Stomach smooth muscle (tissue), 2 donors: Measurements from ENCODE around the gene NUBPL.

Experiments
- H3K27ac ChIP-seq: one replicate; pipeline ENCODE4 v1.7.0; 2013; ENCODE audit warnings: mild to moderate bottlenecking, low read length, inconsistent platforms
- H3K27me3 ChIP-seq, 2 donors: one replicate each; pipeline ENCODE4 v1.7.0; 2013; ENCODE audit warnings: low read length in 2 of 2; ENCODE audit not compliant: insufficient read depth in 2 of 2, control insufficient read depth in 1 of 2
- H3K36me3 ChIP-seq, 2 donors: one replicate each; pipeline ENCODE4 v1.7.0; 2013; ENCODE audit warnings: low read length in 2 of 2; ENCODE audit not compliant: control insufficient read depth in 2 of 2, insufficient read depth in 2 of 2
- H3K4me1 ChIP-seq: one replicate; pipeline ENCODE4 v1.7.0; 2013; ENCODE audit warnings: low read length; ENCODE audit not compliant: control insufficient read depth, insufficient read depth
- H3K4me3 ChIP-seq, 2 donors: one replicate each; pipeline ENCODE4 v1.7.0; 2013; ENCODE audit warnings: low read length in 2 of 2
- H3K9ac ChIP-seq, 2 donors: one replicate each; pipeline ENCODE4 v1.7.0; 2013; ENCODE audit warnings: low read length in 2 of 2, mild to moderate bottlenecking in 1 of 2
- H3K9me3 ChIP-seq, 2 donors: one replicate each; pipeline ENCODE4 v1.7.0; 2013; ENCODE audit warnings: low read length in 2 of 2; ENCODE audit not compliant: control insufficient read depth in 2 of 2
- donor health status: healthy.
- donor health status: Pancreatic carcinoma.

The NUBPL gene

DNA sequence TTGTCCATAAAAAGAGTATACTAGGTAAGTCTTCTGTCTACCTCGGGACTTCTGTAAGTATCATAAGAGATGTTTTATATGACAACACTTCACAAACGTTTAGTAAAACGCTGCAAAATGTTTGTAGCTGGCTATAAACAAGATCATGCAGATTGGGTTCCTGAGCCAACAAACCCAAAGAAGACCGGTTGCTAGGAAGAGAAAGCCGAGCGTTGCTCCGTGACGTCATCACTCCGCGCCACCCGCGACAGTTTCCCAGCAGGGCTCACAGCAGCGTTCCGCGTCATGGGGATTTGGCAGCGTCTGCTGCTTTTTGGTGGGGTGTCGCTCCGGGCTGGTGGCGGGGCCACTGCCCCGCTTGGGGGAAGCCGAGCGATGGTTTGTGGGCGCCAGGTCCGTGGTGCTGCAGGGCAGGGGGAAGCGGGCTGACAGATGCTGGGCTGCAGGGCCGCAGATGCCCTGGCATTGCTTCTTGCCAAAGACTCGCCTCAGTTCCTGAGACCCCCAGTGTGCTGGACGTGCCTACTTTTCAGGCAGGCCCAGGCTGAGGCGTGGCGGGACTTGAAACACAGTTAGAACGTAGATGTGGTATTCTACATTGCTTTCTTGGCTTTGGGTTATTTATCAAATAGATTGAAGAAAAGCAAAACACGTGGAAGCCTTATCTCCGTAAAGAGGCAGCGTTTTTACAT lies at the start of gene NUBPL:
TSS of gene NUBPL (plus strand) at position 250 of the 692 bp plus-strand sequence. CDS start at position 286, 36 bp downstream.
- H3K27ac ChIP-seq, result peak within 1 kb of the TSS; percentile 76
- peak within 1 kb of the TSS; percentile 86 to 93 for H3K9ac ChIP-seq
- no peaks in the 10 kb centered on the region for H3K36me3 ChIP-seq
- no peaks in the 10 kb centered on the region for H3K27me3 ChIP-seq
- no peaks in the 10 kb centered on the region for H3K9me3 ChIP-seq
- H3K4me1 ChIP-seq, result peaks cover 2% of the 10 kb centered on the region
- H3K4me3 ChIP-seq, result peak within 1 kb of the TSS; percentile 91 to 92

GRCh38 chr14:31527087-31527486 lies 34.1 kb upstream of the NUBPL start:
- Histone ChIP-seq H3K4me3 (no peak overlapping the region), H3K9ac (no peak overlapping the region), H3K4me1 (no peaks in the 10 kb centered on the region)

DNA sequence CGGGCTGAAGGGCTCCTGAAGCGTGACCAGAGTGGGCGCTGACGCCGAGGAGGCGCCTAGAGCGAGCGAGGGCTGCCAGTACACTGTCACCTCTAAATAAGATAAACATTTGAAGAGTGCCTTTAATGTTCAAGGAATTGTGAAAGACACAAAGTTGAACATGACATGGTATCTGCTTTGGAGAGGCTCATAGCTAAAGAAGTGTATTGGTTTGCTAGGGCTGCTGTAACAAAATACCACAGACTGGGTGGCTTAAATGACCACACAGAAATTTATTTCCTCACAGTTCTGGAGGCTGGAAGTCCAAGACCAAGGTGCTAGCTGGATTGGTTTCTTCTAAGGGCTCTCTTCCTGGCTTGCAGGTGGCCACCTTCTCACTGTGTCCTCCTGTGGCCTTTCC lies 33.7 kb upstream of the NUBPL start:
- Histone ChIP-seq H3K4me3 (no peak overlapping the region), H3K27me3 (no peaks in the 10 kb centered on the region), H3K36me3 (no peaks in the 10 kb centered on the region), H3K27ac (no peak overlapping the region), H3K9ac (no peak overlapping the region), H3K4me1 (no peaks in the 10 kb centered on the region), H3K9me3 (no peaks in the 10 kb centered on the region)

More at GRCh38 chr14:31527087-31527486, 34.1 kb upstream of the NUBPL start:
- no peaks in the 10 kb centered on the region for H3K9me3 ChIP-seq
- no peaks in the 10 kb centered on the region for H3K27me3 ChIP-seq
- no peaks in the 10 kb centered on the region for H3K36me3 ChIP-seq
- H3K27ac ChIP-seq, result no peak overlapping the region

DNA sequence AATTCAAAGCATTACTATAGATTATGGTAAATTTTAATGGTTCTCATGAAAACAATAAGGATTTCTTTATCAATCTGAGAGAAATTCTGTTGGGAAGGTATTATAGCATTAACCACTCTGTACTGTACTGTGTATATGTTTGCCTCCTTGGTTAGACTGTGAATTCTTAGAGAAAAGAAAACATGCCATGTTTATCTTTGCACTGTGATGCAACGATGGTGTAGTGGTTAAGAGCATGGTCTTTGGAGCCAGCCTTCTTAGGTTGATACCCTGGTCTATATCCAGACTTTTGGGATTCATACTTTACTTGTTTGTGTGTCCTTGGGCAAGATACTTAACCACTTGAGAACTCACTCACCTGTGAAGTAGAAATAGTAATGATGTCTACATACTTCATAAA lies 32.2 kb upstream of the NUBPL start:
- Histone ChIP-seq H3K4me3 (no peak overlapping the region), H3K36me3 (no peaks in the 10 kb centered on the region), H3K9me3 (no peaks in the 10 kb centered on the region), H3K4me1 (no peaks in the 10 kb centered on the region), H3K27ac (no peak overlapping the region), H3K27me3 (no peaks in the 10 kb centered on the region), H3K9ac (no peak overlapping the region)

DNA sequence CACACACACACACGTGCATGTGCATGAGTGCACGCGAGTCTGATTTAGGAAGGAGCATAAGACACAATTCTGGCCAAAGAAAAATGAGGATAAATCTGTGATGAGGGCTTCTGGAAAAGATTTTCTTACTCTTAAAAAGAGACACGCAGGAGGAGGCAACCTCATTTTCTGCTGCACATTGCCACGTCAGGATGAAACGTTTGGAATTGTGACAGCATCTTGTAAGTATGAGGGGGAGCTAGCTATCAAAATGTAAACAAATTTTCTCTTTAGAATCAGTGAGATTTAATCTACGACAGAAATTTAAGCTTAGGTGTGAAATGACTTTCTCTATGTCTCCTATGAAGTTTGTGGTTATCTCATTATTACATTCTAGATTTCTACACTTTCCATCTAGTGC lies 31.1 kb upstream of the NUBPL start:
- H3K4me3 ChIP-seq, result no peak overlapping the region
- H3K27ac ChIP-seq, result no peak overlapping the region
- H3K9me3 ChIP-seq, result no peaks in the 10 kb centered on the region
- no peaks in the 10 kb centered on the region for H3K4me1 ChIP-seq
- H3K36me3 ChIP-seq, result no peaks in the 10 kb centered on the region
- no peak overlapping the region for H3K9ac ChIP-seq
- H3K27me3 ChIP-seq, result no peaks in the 10 kb centered on the region

- Histone ChIP-seq H3K27me3 (no peaks in the 10 kb centered on the region), H3K9me3 (no peaks in the 10 kb centered on the region), H3K9ac (no peak overlapping the region), H3K4me1 (no peaks in the 10 kb centered on the region), H3K4me3 (no peak overlapping the region), H3K36me3 (no peaks in the 10 kb centered on the region), H3K27ac (no peak overlapping the region)
Measured at GRCh38 chr14:31536201-31536960, 24.8 kb upstream of the NUBPL start.

GRCh38 chr14:31541702-31542101 lies 19.5 kb upstream of the NUBPL start:
- Histone ChIP-seq H3K27me3 (no peaks in the 10 kb centered on the region), H3K9me3 (no peaks in the 10 kb centered on the region), H3K36me3 (no peaks in the 10 kb centered on the region), H3K4me1 (no peaks in the 10 kb centered on the region), H3K9ac (no peak overlapping the region), H3K4me3 (no peak overlapping the region), H3K27ac (no peak overlapping the region)

DNA sequence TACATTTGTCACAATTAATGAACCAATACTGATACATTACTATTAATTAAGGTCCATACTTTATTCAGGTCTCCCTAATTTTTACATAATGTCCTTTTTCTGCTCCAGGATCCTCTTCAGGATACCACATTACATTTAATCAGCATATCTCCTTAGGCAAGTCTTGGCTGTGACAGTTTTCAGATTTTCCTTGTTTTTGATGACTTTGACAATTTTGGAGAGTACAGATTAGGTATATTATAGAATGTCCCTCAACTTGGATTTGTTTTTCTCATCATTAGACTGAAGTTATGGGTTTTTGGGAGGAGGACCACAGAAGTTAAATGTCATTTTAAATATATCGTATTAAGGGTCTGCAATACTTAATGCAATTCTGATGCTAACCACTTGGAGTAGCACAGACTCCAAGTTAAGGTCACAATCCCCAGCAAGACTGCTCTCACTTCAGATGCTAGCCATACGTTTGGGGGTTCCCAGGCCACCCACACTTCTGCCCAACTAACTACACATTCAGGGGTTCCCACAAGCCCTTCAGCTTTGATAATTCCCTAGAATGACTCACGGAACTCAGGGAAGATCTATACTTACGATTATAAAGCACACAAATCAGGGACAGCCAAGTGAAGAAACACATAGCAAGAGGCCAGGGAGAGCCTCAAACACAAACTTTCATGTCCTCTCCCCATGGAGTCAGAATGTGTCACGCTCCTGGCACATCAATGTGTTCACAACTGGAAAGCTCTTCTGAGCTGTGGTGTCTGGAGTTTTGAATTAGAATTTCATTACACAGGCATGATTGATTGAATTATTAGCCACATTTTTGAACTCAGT lies 17.0 kb upstream of the NUBPL start:
- Histone ChIP-seq H3K27me3 (no peaks in the 10 kb centered on the region), H3K36me3 (no peaks in the 10 kb centered on the region), H3K9me3 (no peaks in the 10 kb centered on the region), H3K9ac (no peak overlapping the region), H3K4me1 (no peaks in the 10 kb centered on the region), H3K27ac (no peak overlapping the region), H3K4me3 (no peak overlapping the region)

GRCh38 chr14:31544816-31545215 lies 16.4 kb upstream of the NUBPL start:
- no peaks in the 10 kb centered on the region for H3K36me3 ChIP-seq
- no peak overlapping the region for H3K4me3 ChIP-seq
- H3K9me3 ChIP-seq, result no peaks in the 10 kb centered on the region
- no peak overlapping the region for H3K27ac ChIP-seq
- H3K27me3 ChIP-seq, result no peaks in the 10 kb centered on the region
- H3K9ac ChIP-seq, result no peak overlapping the region
- no peaks in the 10 kb centered on the region for H3K4me1 ChIP-seq

- H3K27ac ChIP-seq, result no peak overlapping the region
- H3K36me3 ChIP-seq, result no peaks in the 10 kb centered on the region
- no peak overlapping the region for H3K9ac ChIP-seq
- H3K9me3 ChIP-seq, result no peaks in the 10 kb centered on the region
- no peaks in the 10 kb centered on the region for H3K4me1 ChIP-seq
- H3K4me3 ChIP-seq, result no peak overlapping the region
- no peaks in the 10 kb centered on the region for H3K27me3 ChIP-seq
Measured at GRCh38 chr14:31545328-31545727, 15.9 kb upstream of the NUBPL start.
